H9 (cell line): Measurements from ENCODE around the gene SERPIND1. TPM values are rescaled to one million over a fixed set of nuclear protein-coding genes. Genes with fewer than 3 reads are reported as not detected.
"Not testable (repeated sequence)": the region's sequence is repeated elsewhere in the genome, so short reads cannot be mapped to it uniquely, and the experiment has no call there.

ENCODE experiments used
- DNase-seq: peaks from one replicate; pipeline ENCODE4 v3.0.0-alpha.2; 2017
- H2AFZ ChIP-seq: one replicate; pipeline ENCODE4 v1.6.1; 2013; ENCODE audit warnings: mild to moderate bottlenecking, low read length, control low read depth, moderate library complexity
- H2AK5ac ChIP-seq: 2 replicates; pipeline ENCODE4 v1.6.1; 2013; ENCODE audit warnings: low read length, control low read depth, mixed read lengths; ENCODE audit not compliant: insufficient read length
- H2BK120ac ChIP-seq: one replicate; pipeline ENCODE4 v1.6.1; 2013; ENCODE audit warnings: low read depth, mild to moderate bottlenecking, low read length, control low read depth, inconsistent platforms; ENCODE audit not compliant: poor library complexity, severe bottlenecking
- H2BK12ac ChIP-seq: 2 replicates; pipeline ENCODE4 v1.6.1; 2013; ENCODE audit warnings: low read length, control low read depth, mixed read lengths, low read depth; ENCODE audit not compliant: insufficient read length
- H2BK15ac ChIP-seq: 2 replicates; pipeline ENCODE4 v1.6.1; 2013; ENCODE audit warnings: low read depth, low read length, control low read depth
- H2BK20ac ChIP-seq: one replicate; pipeline ENCODE4 v1.6.1; 2013; ENCODE audit warnings: low read depth, mild to moderate bottlenecking, low read length, control low read depth, inconsistent platforms; ENCODE audit not compliant: poor library complexity, severe bottlenecking
- H2BK5ac ChIP-seq: 2 replicates; pipeline ENCODE4 v1.6.1; 2013; ENCODE audit warnings: low read length, control low read depth, mixed read lengths; ENCODE audit not compliant: insufficient read length
- H3K14ac ChIP-seq: 2 replicates; pipeline ENCODE4 v1.6.1; 2013; ENCODE audit warnings: low read length, control low read depth; ENCODE audit not compliant: insufficient read depth
- H3K18ac ChIP-seq: 2 replicates; pipeline ENCODE4 v1.6.1; 2013; ENCODE audit warnings: low read depth, mild to moderate bottlenecking, mixed read lengths, low read length, control low read depth; ENCODE audit not compliant: insufficient read length
- H3K23ac ChIP-seq: 2 replicates; pipeline ENCODE4 v1.6.1; 2013; ENCODE audit warnings: low read length, control low read depth, mixed read lengths, low read depth; ENCODE audit not compliant: insufficient read length
- H3K23me2 ChIP-seq: 2 replicates; pipeline ENCODE4 v1.6.1; 2013; ENCODE audit warnings: low read depth, mild to moderate bottlenecking, mixed read lengths, low read length, control low read depth; ENCODE audit not compliant: insufficient read length, poor library complexity, severe bottlenecking
- H3K27ac ChIP-seq: 2 replicates; pipeline ENCODE4 v1.5.1; 2013; ENCODE audit warnings: low read length, control low read depth, mixed read lengths, low read depth; ENCODE audit not compliant: insufficient read length
- H3K27me3 ChIP-seq: 2 replicates; pipeline ENCODE4 v1.6.1; 2013; ENCODE audit warnings: low read length, control low read depth, inconsistent platforms; ENCODE audit not compliant: insufficient read depth
- H3K4ac ChIP-seq: 2 replicates; pipeline ENCODE4 v1.6.1; 2013; ENCODE audit warnings: low read depth, mild to moderate bottlenecking, control low read depth, inconsistent platforms, low read length, moderate library complexity
- H3K4me1 ChIP-seq: 2 replicates; pipeline ENCODE4 v1.6.1; 2013; ENCODE audit warnings: low read length, control low read depth, inconsistent platforms; ENCODE audit not compliant: insufficient read depth
- H3K4me2 ChIP-seq: 2 replicates; pipeline ENCODE4 v1.6.1; 2013; ENCODE audit warnings: low read length, control low read depth, mixed read lengths; ENCODE audit not compliant: insufficient read length, insufficient read depth
- H3K56ac ChIP-seq: 2 replicates; pipeline ENCODE4 v1.6.1; 2013; ENCODE audit warnings: low read depth, mild to moderate bottlenecking, mixed read lengths, low read length, control low read depth; ENCODE audit not compliant: insufficient read length
- H3K79me1 ChIP-seq: 2 replicates; pipeline ENCODE4 v1.6.1; 2013; ENCODE audit warnings: low read depth, mild to moderate bottlenecking, moderate library complexity, low read length, control low read depth, inconsistent platforms; ENCODE audit not compliant: insufficient read depth, poor library complexity, severe bottlenecking
- H3K79me2 ChIP-seq: 2 replicates; pipeline ENCODE4 v1.6.1; 2013; ENCODE audit warnings: low read length, control low read depth, inconsistent platforms; ENCODE audit not compliant: insufficient read depth
- H3K9ac ChIP-seq: 2 replicates; pipeline ENCODE4 v1.6.1; 2013; ENCODE audit warnings: low read length, control low read depth, mixed read lengths; ENCODE audit not compliant: insufficient read length; ENCODE audit errors: extremely low read depth
- H3K9me3 ChIP-seq: one replicate; pipeline ENCODE4 v1.6.1; 2013; ENCODE audit warnings: low read depth, low read length, inconsistent platforms; ENCODE audit not compliant: control insufficient read depth
- H3T11ph ChIP-seq: one replicate; pipeline ENCODE4 v1.6.1; 2013; ENCODE audit warnings: mild to moderate bottlenecking, low read length, control low read depth, inconsistent platforms
- H4K20me1 ChIP-seq: one replicate; pipeline ENCODE4 v1.6.1; 2013; ENCODE audit not compliant: control insufficient read depth, insufficient read length, insufficient read depth
- H4K5ac ChIP-seq: 2 replicates; pipeline ENCODE4 v1.6.1; 2013; ENCODE audit warnings: low read depth, mild to moderate bottlenecking, mixed read lengths, low read length, control low read depth; ENCODE audit not compliant: insufficient read length
- H4K8ac ChIP-seq: replicated peaks from 2 replicates; pipeline ENCODE4 v1.6.1; 2013; ENCODE audit warnings: low read length, control low read depth, mixed read lengths, low read depth; ENCODE audit not compliant: insufficient read length
- H4K91ac ChIP-seq: 2 replicates; pipeline ENCODE4 v1.6.1; 2013; ENCODE audit warnings: low read depth, mild to moderate bottlenecking, moderate library complexity, mixed read lengths, low read length, control low read depth; ENCODE audit not compliant: insufficient read length
- H3K27ac Mint-ChIP-seq, 3 experiments: 2 replicates in 2 of 3; 3 replicates in 1 of 3; pipeline ENCODE4 v1.8.0; 2020 to 2021; ENCODE audit warnings: mixed read lengths in 3 of 3, mild to moderate bottlenecking in 1 of 3, moderate library complexity in 1 of 3
- H3K27me3 Mint-ChIP-seq: 2 replicates; pipeline ENCODE4 v1.8.0; 2021; ENCODE audit warnings: low read depth, mild to moderate bottlenecking, moderate library complexity, mixed read lengths
- H3K36me3 Mint-ChIP-seq, 3 experiments: 2 replicates in 2 of 3; 3 replicates in 1 of 3; pipeline ENCODE4 v1.8.0; 2020 to 2021; ENCODE audit warnings: low read depth in 3 of 3, mixed read lengths in 3 of 3; ENCODE audit not compliant: insufficient read depth in 1 of 3
- H3K4me1 Mint-ChIP-seq, 2 experiments: 2 replicates each; pipeline ENCODE4 v1.8.0; 2020; ENCODE audit warnings: mixed read lengths in 2 of 2
- H3K4me3 Mint-ChIP-seq, 2 experiments: 2 replicates in 1 of 2; 3 replicates in 1 of 2; pipeline ENCODE4 v1.8.0; 2020 to 2021; ENCODE audit warnings: mild to moderate bottlenecking in 2 of 2, mixed read lengths in 2 of 2, moderate library complexity in 1 of 2
- H3K9me3 Mint-ChIP-seq, 2 experiments: 2 replicates in 1 of 2; 3 replicates in 1 of 2; pipeline ENCODE4 v1.8.0; 2020; ENCODE audit warnings: mild to moderate bottlenecking in 2 of 2, mixed read lengths in 2 of 2, moderate library complexity in 1 of 2
- CTCF ChIP-seq: fragments of 200-600 bp; sonication (generic); conservative IDR thresholded peaks from 3 replicates; pipeline ENCODE4 v1.8.0; 2021; ENCODE audit warnings: antibody characterized with exemption, mild to moderate bottlenecking
- WGBS: extraction: QIAGEN DNeasy Blood & Tissue Kit; methylation state at CpG from one replicate; pipeline ENCODE4 v1.1.7; 2013; ENCODE audit warnings: missing lambda C conversion rate, low lambda C conversion rate, mixed read lengths; ENCODE audit not compliant: insufficient read length; ENCODE audit errors: extremely low coverage; 5-methylcytosine and 5-hydroxymethylcytosine counted together
- total RNA-seq: library from RNA; stranded (reverse); gene quantifications from 2 replicates; pipeline ENCODE4 v1.2.1, GENCODE V29; 2021

Gene SERPIND1
- total RNA-seq, 1 experiment from 2014 or later, result not detected

- H2BK5ac ChIP-seq, result no peak overlapping the region
These were observed 44.7 kb upstream of the SERPIND1 start for GRCh38 chr22:20729194-20729593.

DNA sequence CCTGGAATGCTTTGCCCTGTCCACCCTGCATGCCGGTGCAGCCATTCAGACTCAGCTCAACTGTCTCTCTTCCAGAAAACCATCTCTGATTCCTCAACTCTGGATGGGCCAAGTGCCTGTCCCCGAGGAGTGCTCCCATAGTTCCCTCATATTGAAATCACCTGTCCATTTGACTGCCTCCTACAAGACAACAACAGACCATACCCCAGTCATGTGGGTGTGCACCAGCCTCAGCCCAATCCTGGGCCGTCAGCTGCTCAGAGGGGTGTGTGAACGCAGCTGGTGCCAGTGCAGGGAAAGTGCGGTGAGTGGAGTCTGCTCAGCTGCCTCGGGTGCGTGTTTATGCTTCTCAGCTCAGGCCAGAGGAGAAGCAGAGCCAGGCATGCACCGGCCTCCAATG is 41.5 kb upstream of the SERPIND1 start:
- not testable (repeated sequence) for H2BK120ac ChIP-seq, H3K4me1 Mint-ChIP-seq, H3K79me2 ChIP-seq, H4K8ac ChIP-seq, H3K23ac ChIP-seq, H3K4me3 Mint-ChIP-seq, H3K27me3 ChIP-seq, H3K23me2 ChIP-seq, H3K4ac ChIP-seq, H3K79me1 ChIP-seq, H2AFZ ChIP-seq, H3K18ac ChIP-seq, H3K4me2 ChIP-seq, H4K20me1 ChIP-seq, DNase-seq, H2BK15ac ChIP-seq, H3K27me3 Mint-ChIP-seq, H3T11ph ChIP-seq, H2AK5ac ChIP-seq, H3K9me3 Mint-ChIP-seq, H3K27ac ChIP-seq, H3K56ac ChIP-seq, H2BK5ac ChIP-seq, H4K91ac ChIP-seq, H2BK12ac ChIP-seq, H4K5ac ChIP-seq, H3K4me1 ChIP-seq, H3K9me3 ChIP-seq, H3K14ac ChIP-seq, H2BK20ac ChIP-seq, H3K9ac ChIP-seq
- peaks cover 2 to 26% (median 10%) of the 10 kb centered on the region in 3 experiments; a peak in 4 of 7 replicates for H3K36me3 Mint-ChIP-seq
- no CpG with 5 or more reads among the region's 8 CpGs for whole genome bisulfite sequencing
- peak overlapping the region in 1 of 3 experiments; percentile 53; a peak in 1 of 7 replicates for H3K27ac Mint-ChIP-seq

More at GRCh38 chr22:20729194-20729593, 44.7 kb upstream of the SERPIND1 start:
- peak overlapping the region in 1 of 3 experiments; percentile 27; a peak in 2 of 7 replicates for H3K27ac Mint-ChIP-seq
- H3K4me3 Mint-ChIP-seq, result no peak overlapping the region
- Histone ChIP-seq H3K14ac (no peak overlapping the region), H3K9ac (no peak overlapping the region), H3K4me1 (no peaks in the 10 kb centered on the region), H3K23ac (no peak overlapping the region), H3K56ac (no peak overlapping the region), H3K23me2 (no peaks in the 10 kb centered on the region), H4K20me1 (no peaks in the 10 kb centered on the region), H2BK12ac (no peak overlapping the region), H3K79me1 (no peaks in the 10 kb centered on the region), H3K79me2 (no peaks in the 10 kb centered on the region), H3T11ph (no peak overlapping the region), H3K27me3 (no peaks in the 10 kb centered on the region), H4K91ac (no peak overlapping the region), H3K9me3 (no peaks in the 10 kb centered on the region), H3K18ac (no peak overlapping the region), H3K27ac (no peak overlapping the region), H2AK5ac (no peak overlapping the region), H4K5ac (no peak overlapping the region), H2BK20ac (no peak overlapping the region), H3K4me2 (no peak overlapping the region), H3K4ac (no peak overlapping the region), H4K8ac (no peak overlapping the region), H2BK120ac (no peak overlapping the region), H2AFZ (no peak overlapping the region), H2BK15ac (no peak overlapping the region)
- no CpG with 5 or more reads among the region's 13 CpGs for WGBS
- DNase-seq, result no peak
- peaks cover 5 to 39% (median 10%) of the 10 kb centered on the region in 3 experiments; a peak in 5 of 7 replicates for H3K36me3 Mint-ChIP-seq
- H3K27me3 Mint-ChIP-seq, result no peaks in the 10 kb centered on the region
- no peaks in the 10 kb centered on the region for H3K4me1 Mint-ChIP-seq
- no peaks in the 10 kb centered on the region for H3K9me3 Mint-ChIP-seq
- no peak for TF ChIP-seq CTCF
